GM12801 (cell line): ENCODE data around the gene CFDP1.

Source experiments
- CTCF ChIP-seq: IDR thresholded peaks from one replicate; pipeline ENCODE4 v1.5.1; 2011; ENCODE audit warnings: control low read depth; ENCODE audit not compliant: insufficient read length; ENCODE audit errors: extremely low read depth

The CFDP1 gene

GRCh38 chr16:75260851-75261589, 172.3 kb downstream of the CFDP1 start:
- TF ChIP-seq CTCF: no peak

- no peak for TF ChIP-seq CTCF
Observed at GRCh38 chr16:75258807-75259141, 174.5 kb downstream of the CFDP1 start.

GRCh38 chr16:75257886-75258806, 175.2 kb downstream of the CFDP1 start:
- TF ChIP-seq CTCF: no peak

GRCh38 chr16:75256696-75257343, 176.5 kb downstream of the CFDP1 start:
- no peak for TF ChIP-seq CTCF

GRCh38 chr16:75256059-75256571, 177.2 kb downstream of the CFDP1 start:
- TF ChIP-seq CTCF: no peak

GRCh38 chr16:75254359-75254837, 178.9 kb downstream of the CFDP1 start:
- no peak for TF ChIP-seq CTCF
